C4-2B (cell line): Measurements from ENCODE around the gene CAMK1.

ENCODE experiments used
- CTCF ChIP-seq: fragments of 450-650 bp; conservative IDR thresholded peaks from 2 replicates; pipeline ENCODE4 v1.5.1; 2017; ENCODE audit warnings: mild to moderate bottlenecking
- ZFX ChIP-seq: fragments of 450-650 bp; IDR thresholded peaks from 2 replicates; pipeline ENCODE4 v1.6.1; 2017

- TF ChIP-seq CTCF (no peak), ZFX (no peak)
These were observed 6.9 kb downstream of the CAMK1 start for GRCh38 chr3:9762871-9763270.
